GM18520 (cell line): Measurements from ENCODE around the gene GNL3L.
"Not testable (repeated sequence)": the region's sequence is repeated elsewhere in the genome, so short reads cannot be mapped to it uniquely, and the experiment has no call there.

Source experiments
- ATAC-seq: cut with Tn5 transposase; IDR thresholded peaks from one replicate; pipeline ENCODE4 v1.9.1; 2021; ENCODE audit not compliant: unreplicated experiment

Gene GNL3L

DNA sequence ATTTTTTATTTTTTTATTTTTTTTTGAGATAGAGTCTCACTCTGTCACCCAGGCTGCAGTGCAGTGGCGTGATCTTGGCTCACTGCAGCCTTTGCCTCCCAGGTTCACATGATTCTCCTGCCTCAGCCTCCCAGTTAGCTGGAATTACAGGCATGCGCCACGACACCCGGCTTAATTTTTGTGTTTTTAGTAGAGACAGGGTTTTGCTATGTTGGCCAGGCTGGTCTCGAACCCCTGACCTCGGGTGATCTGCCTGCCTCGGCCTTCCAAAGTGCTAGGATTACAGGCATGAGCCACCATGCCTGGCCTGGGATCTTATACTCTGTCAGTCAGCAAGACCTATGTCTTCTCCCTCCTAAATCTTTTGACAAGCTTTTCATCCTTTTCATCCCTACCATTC, 25.0 kb downstream of the GNL3L start:
- not testable (repeated sequence) for ATAC-seq

DNA sequence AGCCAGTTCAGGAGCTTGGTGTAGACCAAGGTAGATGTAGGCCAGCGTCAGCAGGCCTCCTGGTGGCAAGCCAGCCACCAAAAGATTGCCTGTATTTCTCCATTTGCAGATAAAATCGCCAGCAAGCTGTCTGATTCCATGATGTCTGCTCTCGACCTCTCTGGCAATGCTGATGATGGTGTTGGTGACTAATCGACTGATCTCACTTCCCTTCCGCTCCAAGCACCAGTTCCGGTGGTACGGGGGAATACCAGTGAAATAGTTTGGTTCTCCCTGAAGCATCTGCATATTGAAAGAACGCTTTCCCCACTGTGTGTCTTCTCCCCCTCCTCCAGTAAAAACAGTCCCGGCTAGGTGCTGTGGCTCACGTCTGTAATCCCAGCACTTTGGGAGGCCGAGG, 30.4 kb downstream of the GNL3L start:
- ATAC-seq, result no peak

DNA sequence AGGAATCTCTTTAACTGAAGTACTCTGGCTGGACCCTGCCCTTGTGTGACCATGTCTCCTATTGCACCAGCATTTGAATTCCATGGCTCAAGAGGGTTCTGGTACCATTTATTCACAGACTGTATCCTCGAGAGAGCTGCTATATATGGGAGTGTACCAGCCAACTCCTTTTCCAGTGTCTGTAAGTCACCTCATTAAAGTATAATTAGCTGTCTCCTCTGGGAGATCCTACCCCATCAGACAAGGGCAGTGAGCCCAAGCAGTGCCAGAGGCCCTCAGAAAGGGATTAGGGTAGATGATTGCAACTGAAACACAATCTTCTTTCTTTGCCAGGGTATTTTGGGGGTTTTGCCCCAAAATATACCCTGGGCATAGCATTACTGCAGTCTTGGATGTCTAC, 31.6 kb downstream of the GNL3L start:
- no peak for ATAC-seq

DNA sequence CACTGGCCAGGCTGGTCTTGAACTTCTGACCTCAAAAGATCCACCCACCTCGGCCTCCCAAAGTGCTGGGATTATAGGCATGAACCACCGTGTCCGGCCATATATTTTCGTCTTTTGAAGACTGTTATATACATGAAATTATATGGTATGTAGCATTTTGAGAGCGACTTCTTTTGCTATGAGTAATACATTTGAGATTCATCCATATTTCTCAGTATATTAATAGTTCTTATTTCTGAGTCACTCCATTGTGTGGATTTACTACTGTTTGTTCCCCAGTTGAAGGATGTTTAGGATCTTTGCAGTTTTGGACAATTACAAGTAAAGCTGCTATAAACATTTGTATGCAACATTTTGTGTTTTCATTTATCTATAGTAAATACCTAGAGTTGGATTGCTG, 34.9 kb downstream of the GNL3L start:
- no peak for ATAC-seq

DNA sequence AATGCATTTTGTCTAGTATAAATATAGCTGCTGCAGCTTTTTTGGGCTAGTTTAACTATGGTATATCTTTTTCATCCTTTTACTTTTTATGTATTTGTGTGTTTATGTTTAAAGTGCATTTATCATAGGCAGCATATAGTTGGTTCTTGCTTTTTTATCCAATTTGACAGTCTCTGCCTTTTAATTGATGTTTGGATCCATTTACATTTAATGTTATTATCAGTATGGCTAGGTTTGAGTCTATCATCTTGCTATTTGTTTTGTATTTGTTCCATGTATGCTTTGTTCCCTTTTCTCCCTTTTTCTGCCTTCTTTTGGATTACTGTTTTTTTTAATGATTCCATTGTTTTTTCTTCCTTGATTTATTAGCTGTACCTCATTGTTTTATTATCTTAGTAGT, 40.3 kb downstream of the GNL3L start:
- ATAC-seq, result no peak

DNA sequence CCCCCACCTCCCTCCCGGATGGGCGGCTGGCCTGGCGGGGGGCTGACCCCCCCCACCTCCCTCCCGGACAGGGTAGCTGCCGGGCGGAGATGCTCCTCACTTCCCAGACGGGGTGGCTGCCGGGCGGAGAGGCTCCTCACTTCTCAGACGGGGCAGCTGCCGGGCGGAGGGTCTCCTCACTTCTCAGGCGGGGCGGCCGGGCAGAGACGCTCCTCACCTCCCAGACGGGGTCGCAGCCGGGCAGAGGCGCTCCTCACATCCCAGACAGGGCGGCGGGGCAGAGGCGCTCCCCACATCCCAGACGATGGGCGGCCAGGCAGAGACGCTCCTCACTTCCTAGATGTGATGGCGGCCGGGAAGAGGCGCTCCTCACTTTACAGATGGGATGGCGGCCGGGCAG, 42.6 kb downstream of the GNL3L start:
- ATAC-seq, result not testable (repeated sequence)

DNA sequence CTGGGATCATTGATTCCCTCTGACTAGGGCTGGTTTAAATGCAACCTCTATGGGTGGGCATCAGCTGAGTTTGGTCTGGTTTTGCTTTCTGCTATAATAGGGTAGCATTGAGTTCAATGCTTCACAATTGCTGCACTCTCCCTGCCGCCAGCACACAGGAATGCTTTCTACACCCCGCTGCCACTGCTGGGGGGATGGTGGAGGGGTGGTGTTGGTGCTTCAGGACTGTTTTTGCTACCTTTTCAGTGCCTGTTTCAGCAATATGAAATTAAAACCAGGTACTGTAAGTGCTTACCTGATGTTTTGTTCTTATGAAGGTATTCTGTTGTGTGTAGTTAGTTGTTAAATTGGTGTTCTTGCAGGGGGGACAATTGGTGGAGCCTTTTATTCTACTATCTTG, 67.7 kb downstream of the GNL3L start:
- no peak for ATAC-seq

DNA sequence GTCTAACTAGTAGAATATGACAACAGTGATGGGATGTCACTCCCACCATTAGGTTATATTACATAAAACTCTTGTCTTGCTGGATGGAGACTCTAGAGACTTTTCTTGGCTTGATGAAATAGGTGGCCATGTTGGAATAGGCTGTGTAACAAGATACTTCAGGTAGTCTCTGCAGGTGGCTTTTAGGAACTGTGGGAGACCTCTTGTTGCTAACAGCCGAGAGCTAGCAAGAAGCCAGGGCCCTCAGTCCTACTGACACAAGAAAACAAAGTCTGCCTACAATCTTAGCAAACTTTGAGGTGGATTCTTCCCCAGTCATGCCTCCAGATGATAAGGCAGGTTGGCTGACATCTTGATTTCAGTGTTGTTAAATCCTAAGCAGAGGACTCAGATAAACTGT, 72.5 kb downstream of the GNL3L start:
- no peak for ATAC-seq
